NCI-H2227 (cell line): ENCODE measurements around the gene SERPINB10.
"Not testable (repeated sequence)": the region's sequence is repeated elsewhere in the genome, so short reads cannot be mapped to it uniquely, and the experiment has no call there.

Source experiments
- DNase-seq: peaks from one replicate; lab custom pipeline; 2025; ENCODE audit not compliant: unreplicated experiment; lab: John Stamatoyannopoulos, UW

The SERPINB10 gene

DNA sequence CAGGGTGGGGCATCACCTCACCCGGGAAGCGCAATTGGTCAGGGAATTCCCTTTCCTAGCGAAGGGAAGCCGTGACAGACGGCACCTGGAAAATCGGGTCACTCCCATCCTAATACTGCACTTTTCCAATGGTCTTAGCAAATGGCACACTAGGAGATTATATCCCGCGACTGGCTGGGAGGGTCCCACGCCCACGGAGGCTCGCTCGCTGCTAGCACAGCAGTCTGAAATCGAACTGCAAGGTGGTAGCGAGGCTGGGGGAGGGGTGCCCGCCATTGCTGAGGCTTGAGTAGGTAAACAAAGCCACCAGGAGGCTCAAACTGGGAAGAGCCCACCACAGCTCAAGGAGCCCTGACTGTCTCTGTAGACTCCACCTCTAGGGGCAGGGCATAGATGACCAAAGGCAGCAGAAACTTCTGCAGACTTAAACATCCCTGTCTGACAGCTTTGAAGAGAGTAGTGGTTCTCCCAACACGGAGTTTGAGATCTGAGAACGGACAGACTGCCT, 32.8 kb downstream of the SERPINB10 start:
- DNase-seq: not testable (repeated sequence)

DNA sequence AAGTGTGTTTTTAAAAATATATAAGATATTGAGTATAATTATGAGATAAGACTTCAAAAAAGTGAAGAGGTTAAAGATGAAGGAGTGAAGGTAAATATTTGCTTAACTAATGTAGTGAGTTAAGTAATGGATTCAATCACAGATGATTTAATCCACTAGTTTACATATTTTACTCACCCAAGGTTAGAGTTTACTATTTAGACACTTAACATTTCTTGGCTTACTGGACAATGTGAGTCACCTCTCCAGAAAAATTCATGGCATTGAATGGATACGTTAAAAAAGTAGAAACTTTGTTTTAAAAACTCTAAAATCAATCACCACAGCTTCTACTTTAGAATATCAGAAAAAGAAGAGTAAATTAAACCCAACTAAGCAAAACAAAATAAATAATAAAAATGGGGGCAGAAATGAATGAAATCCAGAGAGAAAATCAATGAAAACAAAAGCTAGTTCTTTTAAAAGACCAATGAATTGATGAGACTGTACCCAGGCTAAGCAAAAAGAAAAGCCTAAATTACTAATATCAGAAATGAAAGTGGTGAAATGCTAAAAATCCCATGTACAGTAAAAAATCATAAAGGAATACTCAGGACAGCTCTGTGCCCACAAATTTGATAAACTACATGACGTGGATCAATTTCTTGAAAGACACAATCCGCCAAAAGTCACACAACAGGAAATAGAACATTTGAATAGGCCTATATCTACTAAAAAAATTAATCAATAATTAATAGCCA, 39.5 kb downstream of the SERPINB10 start:
- DNase-seq: no peak

DNA sequence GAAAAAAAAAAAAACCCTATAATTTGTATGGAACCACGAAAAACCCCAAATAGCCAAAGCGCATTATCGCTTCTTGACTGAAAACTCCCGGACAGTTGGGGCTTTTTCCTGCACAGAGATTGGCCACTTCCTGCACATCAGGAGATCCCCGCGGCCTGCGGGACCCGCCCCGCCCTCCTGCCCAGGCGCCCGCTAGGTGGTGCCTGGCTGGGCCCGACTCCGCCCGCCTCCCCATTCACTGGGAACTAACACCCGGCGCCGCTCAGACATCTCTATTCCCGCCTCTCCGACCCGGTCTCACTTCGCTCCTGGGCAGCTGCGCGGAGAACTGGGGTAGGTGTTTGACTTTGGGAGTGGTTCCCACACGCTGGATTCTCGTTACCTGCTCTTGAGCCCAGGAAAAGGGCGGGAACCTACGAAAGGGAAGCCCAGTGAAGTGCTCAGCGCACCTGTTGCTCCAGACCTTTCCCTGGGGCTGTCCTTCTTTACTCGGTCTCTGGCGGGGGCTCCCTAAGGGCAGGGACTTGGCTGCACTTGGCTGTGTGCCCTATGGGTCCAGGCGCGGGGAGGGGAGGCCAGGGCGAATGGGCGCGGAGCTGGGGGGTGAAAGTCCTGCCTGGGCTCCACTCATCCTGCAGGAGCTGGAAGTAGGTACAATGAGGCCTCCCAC, 41.4 kb downstream of the SERPINB10 start, which contains the start of gene HMSD:
Gene HMSD, plus strand, starts transcription at position 234 of the 670 bp plus-strand sequence. CDS start 4,155 bp downstream, outside the sequence.
- DNase-seq: peak; percentile 73

DNA sequence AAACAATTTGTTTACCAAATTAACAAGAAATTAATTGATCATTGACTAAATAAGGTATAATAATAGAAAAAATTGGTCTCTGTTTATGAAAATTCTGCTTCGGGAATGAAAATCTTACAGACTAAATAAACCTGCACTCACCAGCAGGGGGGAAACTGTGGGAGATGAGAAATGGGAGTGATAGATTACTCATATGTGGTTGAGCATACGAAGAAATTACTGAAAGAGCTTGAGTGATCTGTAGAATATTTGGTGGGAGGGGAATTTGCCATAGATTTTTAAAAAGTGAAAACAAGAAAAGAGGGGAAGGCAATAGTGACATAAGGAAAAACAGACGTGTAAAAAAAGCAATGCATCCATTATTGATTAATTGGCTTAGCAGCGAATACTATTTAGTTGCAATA, 43.5 kb downstream of the SERPINB10 start:
- no peak for DNase-seq

DNA sequence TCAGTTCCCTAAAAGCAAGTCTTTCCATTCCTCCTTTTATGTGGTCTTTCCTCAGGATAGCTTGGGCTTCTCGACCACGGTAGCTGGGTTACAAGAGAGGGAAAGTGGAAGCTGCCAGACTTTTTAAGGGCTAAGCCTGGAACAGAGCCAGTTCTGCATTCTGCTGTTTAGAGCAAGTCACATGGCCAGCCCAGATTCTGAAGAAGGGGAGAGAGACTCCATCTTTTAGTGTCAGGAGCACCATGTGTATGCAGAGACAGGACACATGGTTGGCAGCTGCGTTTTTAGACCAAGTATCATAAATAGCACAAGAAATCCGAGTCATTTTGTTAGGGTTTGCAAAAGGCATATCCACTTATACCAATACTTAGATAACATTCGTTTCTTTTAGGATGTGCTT, 46.1 kb downstream of the SERPINB10 start:
- DNase-seq: no peak

DNA sequence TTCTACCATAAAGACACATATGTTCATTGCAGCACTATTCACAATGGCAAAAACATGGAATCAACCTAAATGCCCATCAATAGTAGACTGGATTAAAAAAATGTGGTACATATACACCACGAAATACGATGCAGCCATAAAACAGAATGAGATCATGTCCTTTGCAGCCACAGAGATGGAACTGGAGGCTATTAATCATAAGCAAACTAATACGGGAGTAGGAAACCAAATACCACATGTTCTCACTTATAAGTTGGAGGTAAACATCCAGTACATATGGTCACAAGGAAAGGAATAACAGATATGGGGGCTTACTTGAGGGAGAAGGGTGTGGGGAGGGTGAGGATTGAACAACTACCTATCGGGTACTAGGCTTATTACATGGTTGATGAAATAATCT, 49.0 kb downstream of the SERPINB10 start:
- no peak for DNase-seq

DNA sequence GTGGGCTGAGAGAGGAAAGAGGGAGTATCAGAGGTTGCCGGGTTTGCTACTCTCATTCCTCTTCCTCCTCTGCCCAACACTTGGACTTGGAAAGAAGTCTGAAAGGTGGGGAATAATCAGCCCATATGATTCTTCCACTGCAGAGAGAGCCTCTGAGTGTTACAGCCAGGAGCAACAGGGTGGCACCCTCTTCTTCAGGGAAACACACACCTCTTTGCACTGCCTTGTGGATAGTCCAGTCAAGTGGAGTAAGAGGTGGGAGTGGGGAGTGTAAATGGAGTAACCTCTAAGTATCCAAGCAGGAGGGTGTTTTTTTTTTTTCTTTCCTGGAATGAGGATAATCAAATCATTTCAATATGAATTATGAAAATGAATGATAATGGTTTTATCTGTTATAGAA, 53.1 kb downstream of the SERPINB10 start:
- DNase-seq: no peak

DNA sequence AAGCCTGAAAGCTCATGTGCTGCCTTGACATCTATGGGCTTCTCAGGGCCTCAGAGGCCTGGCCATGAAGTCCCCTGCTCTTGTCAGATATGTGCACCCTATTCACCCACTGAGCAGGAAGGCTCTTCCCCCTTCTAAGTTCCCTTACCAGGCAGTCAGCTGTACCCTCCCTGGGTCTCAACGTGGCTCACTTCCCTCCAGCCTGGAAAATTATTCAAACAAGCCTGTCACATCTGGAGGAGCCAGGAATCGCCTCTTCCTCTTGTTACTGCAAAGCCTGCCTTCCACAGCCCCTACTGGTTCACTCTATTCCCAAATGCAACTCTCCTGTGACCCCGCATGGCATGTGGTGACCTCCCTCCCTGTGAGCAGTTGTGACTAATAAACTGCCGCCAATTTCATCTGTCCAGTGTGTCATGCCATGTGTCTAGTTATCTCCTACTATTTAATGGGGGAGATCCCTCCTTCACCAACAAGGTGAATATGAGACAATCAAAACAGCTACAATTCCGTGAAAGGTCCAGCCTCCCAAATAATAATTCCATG, 53.8 kb downstream of the SERPINB10 start:
- no peak for DNase-seq

DNA sequence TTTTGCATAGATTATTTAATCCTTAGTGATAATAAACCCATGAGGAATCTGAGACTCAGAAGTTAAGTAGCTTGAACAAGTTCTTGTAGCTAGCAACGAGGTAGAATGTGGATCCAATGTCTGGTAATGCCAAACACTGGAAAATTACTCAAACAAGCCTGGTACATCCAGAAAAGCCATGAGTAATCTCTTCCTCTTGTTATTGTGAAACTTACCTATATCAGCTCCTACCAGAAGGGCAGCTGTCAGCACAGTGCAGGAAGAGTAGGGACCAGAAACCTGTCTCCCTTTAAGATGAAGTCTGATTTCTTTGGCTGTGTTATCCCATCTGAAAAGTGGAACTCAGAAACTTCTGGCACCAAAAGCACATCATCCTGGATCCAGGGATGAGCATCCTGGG, 54.4 kb downstream of the SERPINB10 start:
- no peak for DNase-seq

DNA sequence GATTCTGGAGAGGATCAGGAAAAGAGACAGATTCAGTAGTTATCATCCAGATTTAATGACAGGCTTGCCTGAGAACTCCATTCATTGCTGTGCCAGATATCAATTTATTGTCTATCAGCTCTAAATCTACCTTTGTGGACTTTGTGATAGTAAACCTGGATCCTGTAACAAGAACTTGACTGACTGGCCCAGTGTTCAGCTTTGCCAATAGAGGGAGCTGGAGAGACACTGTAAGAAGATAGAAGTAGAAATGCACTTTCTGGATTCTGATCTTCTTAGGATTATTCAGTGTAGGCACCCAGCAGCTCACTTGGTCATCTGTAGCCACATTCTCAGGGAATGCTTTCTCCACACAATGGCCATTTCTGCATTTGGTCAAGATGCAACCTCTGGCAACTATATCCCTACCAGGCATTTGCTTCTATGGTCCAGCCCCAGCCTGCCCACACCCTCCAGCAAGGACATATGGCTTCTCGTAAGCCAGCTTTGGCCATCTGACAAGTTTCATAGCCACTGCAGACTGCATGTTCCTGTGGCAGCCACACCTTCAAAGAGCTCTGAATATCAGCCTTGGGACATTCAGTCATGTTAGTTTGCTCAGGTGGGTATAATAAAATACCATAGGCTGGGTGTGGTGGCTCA, 56.0 kb downstream of the SERPINB10 start:
- peak; percentile 65 for DNase-seq

DNA sequence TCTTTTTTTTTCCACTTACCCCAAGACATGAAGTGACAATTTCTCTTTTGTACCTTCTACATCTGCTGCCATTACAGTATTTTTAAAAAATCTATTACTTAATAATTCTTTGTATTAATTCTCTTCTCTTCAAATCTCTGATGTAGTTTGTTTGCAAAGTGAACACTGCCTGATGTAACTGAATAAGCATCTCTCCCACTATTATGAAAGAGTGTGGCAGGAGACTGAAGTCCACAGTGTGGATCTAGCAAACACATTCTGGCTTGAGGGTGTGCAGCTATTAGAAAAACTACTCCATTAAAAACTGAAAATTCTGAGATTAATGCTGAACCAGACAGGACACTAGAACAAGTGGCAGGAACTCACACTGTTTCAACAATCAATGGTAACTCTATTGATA, 57.1 kb downstream of the SERPINB10 start:
- DNase-seq: no peak

DNA sequence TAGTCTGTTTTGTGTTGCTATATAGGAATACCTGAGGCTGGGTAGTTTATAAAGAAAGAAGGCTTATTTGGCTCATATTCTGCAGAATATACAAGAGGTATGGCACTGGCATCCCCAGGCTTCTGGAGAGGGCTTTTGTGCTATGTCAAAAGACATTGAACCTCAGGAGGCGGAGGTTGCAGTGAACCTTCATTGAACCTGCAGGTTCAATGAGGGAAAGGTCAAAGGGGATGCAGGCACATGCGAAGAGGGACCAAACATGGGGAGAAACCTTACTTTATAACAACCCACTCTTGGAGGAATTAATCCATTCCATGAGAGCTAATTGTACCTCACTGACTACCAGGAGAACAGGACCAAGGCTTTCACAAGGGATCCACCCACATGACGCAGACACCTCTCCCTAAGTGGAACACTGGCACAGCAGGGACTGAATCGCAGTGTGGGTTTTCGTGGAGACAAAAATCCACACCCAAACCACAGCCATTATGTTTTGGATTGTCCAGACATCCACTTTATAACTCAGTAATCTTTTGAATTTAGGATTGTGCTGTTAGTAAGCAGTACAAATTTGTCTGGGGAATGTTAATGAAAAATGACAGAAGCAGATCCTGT, 58.1 kb downstream of the SERPINB10 start:
- no peak for DNase-seq

DNA sequence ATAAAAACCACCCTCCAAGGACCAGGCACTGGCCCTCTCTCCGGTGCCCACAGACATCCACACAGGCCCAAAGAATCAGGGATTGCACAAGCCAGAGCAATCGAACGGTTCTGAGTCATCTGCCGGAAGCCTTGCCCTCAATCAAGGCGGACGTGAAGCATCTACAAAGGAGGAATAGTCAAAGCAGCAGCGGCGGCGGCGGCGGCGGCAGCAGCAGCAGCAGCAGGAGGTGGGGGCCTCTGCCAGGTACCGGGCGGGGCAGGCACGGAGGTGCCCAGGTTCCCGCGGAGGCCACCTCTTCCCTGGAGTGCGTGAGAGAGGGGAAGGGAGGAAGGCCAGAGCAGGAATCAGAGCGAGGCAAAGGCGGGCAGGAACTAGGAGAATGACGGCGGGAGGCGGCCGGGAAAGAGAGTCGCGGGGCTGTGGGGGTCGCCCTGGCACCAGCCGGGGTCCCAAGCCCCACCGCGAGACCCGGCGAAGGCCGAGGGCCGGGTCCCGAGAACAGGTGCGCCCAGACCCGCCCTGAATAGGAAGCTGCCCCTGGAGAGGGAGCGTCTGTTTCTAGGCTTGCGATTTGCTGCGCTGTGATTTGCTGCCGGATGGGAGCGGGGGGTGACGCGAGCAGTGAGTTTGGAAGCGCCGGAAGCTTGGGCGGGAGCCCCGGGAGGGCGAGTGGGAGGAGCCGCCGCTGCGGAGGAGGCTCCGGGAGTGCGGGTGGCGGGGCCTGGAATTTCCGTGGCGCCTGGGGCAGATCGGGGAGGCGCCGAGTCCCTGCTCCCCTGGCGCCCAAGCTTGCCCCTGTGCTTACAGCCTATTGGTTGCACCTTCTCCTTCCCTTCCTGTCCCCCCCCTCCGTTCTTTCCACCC, 62.4 kb downstream of the SERPINB10 start, which contains the start of gene SERPINB8:
Gene SERPINB8, plus strand, starts transcription at position 140 of the 867 bp plus-strand sequence. CDS start 8,228 bp downstream, outside the sequence.
- peak; percentile 97 for DNase-seq

DNA sequence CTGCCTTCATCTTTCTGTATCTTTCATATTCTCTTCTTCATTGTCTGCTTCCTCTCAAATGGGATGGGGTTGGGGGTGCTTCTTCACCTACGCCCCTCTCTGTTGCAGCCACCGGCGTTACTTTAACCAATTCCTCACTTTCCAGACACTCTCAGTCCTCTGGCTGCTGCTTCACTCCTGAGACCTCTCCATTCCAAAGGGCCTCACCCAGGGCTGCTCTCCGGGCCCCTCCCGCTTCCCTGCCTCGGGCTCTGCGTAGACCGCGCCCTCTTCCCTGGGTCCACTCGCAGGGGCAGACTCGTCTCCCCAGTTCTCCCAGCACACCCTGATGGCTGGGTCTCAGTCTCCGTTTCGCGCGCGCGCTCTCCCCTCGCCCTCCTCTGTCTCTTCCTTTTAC, 63.0 kb downstream of the SERPINB10 start:
- peak; percentile 74 for DNase-seq

DNA sequence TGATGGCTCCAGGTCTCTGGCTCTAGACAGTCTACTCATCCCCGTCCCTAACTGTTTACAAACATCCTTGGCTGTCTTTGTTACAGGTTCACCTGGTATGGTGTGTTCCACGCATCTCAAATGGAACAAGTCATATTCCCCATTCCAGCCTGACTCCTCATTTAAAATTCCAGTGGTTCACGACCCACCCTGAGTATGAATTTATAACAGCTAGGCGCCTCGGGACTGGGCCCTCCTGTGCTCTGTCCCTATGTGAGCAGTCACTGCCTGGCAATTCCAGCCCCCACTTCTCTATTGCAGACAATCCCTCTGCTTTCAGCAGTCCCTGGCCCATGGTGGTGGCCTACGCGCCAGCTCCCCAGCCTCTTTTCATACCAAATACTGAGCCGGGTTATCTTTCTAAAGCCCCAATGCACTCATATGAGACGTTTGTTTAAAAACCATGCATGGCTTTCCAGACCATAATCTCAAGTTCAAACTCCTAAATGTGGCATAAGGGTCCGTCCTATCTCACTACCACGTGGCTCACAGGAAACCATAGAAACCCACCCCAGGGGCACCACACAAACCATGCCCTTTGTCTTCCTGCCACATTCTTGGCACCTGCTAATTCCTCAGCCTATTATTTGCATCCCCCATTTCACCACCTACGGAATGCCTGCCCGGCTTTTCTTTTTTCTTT, 63.7 kb downstream of the SERPINB10 start:
- peak; percentile 61 for DNase-seq

DNA sequence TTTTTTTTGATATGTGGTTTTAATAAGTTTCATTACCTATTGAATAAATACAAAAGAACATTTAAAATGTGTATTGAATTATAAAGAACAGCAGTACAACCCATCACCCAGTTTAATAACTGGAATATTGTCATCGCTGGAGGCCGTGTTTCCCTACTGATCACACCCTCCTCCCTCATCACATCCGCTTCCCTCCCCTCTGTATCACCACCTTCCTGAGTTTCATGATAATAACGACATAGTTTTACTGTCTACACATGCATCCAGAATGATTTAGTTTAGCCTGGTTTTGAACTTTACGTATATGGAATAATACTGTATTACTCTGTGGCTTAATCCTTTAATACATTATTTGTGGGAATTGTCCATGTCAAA, 64.2 kb downstream of the SERPINB10 start:
- DNase-seq: no peak

DNA sequence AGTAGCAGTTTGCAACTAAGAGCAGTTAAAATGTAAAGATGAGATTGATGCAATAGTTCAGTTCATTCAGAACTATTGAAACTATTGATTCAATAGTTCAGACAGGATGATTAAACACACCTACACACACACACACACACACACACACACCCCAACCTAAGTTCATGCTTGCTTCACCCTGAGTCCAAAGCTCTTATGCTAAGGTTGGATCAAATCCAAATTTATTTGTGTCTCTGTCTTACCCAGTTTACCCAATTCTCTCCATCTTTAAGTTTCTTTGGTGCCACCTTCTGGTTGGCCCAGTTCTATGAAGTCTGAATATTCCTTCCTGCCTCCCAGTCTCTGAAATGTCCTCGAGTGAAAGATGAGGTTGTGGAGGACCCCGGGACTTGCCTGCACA, 67.2 kb downstream of the SERPINB10 start:
- DNase-seq: peak; percentile 44

DNA sequence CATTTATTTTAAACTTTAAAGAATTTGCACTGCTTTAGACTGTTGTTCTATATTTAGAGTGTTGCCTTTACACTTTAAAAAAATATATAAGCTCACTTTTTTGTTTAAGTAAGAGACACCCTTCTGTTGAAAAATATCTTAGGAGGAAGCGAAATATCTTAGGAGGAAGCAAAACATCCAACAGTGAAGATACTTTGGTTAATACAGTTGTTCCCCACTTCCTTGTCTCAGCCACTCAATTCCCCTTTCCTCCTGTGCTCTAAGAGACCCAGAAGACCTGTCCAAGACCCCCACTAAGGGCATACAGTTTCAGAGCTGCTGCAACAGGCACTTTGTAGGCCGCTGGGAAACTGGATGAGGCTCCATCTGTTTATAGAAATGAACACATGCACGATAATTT, 67.9 kb downstream of the SERPINB10 start:
- no peak for DNase-seq

DNA sequence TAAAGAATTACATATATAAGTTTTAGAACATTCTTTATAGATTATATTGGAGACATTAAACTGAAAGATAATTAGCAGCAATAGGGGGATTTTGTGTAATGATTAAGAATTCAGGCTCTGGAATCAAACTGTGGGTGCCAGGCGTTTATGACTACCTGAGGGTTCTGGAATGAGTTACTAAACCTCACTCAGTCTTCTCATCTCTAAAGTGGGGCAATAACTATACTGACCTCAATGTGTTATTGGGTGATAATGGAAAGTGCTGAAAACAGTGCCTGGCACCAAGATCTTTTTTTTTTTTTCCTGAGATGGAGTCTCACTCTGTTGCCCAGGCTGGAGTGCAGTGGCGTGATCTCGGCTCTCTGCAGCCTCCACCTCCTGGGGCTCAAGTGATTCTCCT, 69.3 kb downstream of the SERPINB10 start:
- no peak for DNase-seq
